HK-2 (cell line): Measurements from ENCODE around the gene C3orf22.

Experiments
- DNase-seq: peaks from one replicate; pipeline ENCODE4 v3.0.0-alpha.2; 2018; ENCODE audit not compliant: unreplicated experiment

C3orf22 gene

DNA sequence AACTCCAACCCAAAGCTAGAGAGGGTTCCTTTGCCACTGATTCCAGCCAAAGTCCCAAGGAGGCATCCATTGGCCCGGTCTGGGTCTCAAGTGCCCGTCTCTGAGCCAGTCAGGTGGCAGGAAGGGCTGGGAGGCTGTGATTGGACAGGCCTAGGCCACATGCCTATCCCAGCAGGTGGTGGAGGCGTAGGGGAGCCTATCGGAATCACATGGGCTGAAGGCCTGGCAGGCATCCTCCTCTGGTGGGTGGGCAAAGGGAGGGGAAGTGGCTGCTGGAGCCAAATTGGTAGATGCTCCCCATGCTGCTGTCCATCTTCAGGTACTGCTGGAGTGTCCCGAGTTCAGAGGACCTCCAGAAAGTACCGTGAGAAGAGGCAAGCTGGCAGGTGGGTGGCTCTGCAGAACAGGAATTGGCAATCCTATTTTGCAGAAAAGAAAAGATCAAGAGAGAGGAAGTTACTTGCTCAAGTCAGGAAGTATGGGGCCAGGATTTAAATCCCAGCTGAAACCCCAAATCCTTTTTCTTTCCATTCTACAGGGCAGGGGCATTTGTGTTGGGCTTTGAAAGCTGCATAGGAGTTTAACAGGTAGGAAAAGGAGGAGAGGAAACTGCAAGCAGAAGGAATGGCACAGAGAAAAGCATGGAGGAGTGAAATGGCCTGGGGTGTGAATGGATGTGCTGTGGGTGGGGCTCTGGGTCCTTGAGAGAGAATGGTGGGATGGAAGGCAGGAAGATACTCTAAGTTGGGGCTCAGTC lies 31.1 kb downstream of the C3orf22 start:
- DNase-seq: no peak

DNA sequence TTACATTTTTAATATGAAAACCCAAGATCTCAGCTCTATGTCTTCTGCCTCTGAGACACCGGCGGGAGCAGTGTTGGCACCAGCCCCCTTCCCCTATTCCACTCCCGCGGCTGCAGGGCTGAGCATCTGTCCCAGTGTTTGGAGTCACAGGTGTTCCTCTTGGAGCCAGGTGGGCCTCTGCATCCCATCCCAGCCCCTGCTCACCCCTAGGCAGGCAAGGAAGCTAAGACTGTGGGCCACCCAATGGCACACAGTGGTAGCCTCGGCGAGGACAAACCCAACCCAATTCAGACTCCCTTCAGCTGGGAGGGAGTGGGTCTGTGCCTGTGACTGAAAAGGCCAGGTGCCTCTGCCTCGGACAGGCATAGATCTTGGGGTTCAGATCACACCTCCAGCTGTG lies 31.7 kb downstream of the C3orf22 start:
- no peak for DNase-seq

DNA sequence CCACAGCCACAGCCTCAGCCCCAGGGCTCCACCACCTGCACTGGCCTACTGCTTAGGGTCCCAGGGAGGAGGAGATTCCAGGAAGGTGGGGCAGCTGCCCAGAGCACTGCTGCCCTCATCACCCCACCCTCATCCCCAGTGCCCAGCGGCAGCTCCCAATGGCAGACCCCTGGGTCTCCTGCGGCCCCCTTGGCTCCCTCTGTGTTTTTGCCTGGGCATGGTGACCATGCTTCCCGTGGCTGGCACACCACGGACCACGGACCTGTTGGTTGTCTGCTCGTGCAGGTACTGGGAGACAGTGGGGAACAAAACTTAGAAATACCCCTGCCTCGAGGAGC lies 32.1 kb downstream of the C3orf22 start:
- no peak for DNase-seq

DNA sequence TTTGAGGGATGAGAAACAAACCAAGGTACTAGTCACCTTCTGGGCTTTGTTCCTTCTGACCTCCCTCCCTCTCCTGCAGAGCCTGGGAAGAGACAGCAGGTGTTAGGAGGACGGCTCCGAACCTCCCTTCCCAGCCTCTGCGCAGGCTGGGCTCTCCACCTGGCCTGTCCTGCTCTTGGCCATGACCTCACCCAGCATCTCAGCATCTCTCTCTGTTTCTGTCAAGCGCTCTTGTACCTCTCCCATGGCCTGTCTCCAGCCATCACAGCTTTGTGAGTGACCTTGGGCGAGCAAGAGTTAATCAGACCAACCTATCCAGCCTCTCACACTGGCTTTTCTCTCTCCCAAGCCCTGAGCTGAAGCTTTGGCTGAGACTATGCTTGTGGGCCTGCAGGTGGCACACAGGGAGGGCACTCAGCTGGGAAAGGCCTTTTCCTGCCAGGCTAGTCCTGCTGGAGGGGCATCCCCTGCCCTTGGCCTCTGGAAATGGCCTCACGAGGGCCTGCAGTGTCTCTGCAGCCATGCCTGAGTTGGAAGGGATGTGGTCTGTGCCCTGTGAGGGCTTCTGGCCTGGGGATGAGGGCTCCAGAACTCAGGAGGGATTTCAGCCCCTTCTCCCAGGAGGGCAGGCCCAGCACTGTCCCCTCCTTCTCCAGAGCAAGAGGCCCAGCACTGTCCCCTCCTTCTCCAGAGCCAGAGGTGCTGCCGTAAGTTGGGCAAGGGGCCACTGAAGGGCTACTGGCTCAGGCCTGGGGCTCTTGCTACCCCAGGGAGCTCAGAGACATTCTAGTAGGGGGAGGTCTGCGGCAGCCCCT lies 32.7 kb downstream of the C3orf22 start:
- DNase-seq: no peak

- DNase-seq: no peak
Observed at GRCh38 chr3:126525091-126525852, 33.5 kb downstream of the C3orf22 start.

- DNase-seq: peak; percentile 26
Observed at GRCh38 chr3:126524429-126524988, 34.2 kb downstream of the C3orf22 start.

GRCh38 chr3:126523745-126524428 lies 34.8 kb downstream of the C3orf22 start, which contains the start of gene CHST13:
CHST13 (plus strand) TSS chr3:126524155; CDS start chr3:126524333, 178 bp downstream.
- DNase-seq: peak; percentile 46

GRCh38 chr3:126522363-126522788 lies 36.4 kb downstream of the C3orf22 start:
- DNase-seq: peak; percentile 65

DNA sequence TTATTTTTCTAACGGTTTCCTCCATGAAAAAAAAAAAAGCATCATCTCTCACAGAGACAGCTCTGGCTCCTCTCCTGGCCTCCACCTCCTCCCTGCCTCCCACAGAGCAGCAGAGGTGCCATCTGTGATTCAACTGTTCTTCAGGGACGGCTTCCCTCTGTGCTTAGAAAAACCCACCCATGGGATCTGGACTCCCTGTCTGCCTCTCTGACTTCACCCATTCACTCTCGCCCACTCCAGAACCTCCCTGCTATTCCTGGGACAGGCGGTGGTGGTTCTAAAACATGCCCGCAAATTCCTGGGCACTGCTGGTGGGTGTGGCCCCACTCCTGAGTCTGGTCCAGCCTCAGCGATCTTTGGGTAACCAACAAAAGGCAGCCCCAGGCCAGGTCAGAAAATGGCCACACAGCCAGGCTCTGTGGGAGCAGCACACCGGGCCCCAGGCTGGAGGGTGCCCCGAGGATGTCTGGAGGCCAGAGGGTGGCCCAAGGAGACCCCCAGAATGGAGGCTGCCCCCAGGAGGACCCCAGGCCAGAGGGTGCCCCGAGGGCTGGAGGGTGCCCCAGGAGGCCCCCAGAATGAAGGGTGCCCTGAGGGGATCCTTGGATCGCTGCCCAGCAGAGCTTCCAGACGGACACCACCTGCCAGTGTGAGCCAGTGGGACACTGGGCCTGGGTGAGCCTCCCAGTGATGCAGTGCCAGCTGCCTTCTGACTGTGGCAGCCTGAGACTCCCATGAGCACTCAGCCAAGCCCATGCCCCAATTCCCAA lies 37.4 kb downstream of the C3orf22 start:
- DNase-seq: no peak

DNA sequence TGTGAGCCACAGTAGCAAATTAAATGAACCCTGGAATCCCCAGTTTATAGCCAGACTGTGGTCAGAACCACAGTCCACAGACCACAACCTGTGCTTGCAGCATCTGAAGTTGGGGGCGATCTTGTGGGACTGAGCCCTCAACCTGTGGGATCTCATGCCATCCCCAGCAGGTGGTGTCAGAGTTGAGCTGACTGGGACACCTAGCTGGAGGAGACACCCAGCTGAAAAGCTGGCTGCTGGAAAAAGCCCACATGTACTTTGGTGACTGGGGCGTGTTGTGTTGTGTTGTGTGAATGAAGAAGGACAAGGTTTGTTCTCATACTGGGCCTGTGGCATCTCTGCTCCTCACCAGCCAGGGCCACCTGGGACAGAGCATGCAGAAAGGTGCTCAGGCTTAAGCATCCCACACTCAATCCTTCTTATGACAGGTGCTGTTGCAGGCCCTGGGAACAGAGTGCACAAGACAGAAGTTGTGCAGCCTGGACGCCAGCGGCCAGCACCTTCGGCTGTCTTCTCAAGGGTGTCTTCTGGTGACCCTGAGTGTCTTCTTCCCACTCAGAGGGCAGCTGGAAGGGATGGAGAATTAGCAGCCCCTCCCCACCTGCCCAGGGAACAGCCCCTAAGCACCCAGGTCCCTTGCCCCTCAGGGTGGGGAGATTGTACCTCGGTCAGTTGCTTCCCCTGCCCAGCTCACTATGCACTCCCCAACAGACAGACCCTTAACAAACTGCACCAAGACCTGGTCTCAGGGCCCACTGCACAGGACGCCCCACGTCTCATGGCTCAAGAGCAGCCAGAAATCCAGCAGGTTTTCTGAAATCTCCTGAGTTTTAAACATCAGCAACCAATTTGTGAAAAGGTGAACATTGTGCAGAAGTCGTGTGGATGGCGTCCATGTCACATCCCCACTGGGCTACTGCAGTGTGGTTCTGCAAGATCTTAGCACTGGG lies 39.0 kb downstream of the C3orf22 start:
- DNase-seq: no peak

- no peak for DNase-seq
Observed at GRCh38 chr3:126518779-126519177, 40.0 kb downstream of the C3orf22 start.

GRCh38 chr3:126517986-126518778 lies 40.5 kb downstream of the C3orf22 start:
- DNase-seq: no peak

DNA sequence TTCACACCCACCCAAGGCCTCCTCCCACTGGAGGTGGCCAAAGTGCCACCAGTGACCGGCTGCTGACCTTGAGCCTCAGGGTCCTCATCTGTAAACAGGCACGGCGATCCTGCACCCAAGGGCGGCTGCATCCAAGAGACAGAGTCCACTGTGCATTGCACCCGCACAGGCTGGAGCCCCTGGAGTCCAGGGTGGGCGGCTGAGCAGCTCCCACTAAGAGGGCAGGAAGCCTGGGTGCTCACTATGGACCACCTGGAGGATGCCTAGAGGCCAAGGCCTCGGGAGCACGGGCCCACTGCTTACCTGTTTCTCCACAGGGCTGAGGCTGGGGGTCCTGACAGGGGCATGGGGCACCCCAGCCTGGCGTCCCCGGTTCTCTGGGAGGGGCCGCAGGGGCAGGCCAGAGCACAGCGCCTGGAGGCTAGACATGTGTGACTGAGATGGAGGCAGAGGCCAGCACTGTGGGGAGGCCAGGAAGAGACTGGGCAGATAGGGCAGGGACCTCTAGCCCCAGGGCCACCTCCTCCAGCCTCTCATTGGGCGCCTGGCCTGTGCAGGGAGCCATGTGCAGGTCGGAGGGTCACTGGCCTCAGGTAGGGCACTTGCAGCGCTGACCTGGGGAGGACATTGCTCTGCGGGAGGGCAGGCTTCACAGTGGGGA lies 41.3 kb downstream of the C3orf22 start, which contains the start of gene UROC1:
Gene UROC1 (minus strand): TSS at position 483 of the 661 bp plus-strand sequence. CDS start 54 bp downstream, at position 429.
- no peak for DNase-seq

- no peak for DNase-seq
Observed at GRCh38 chr3:126516936-126517290, 41.8 kb downstream of the C3orf22 start.

GRCh38 chr3:126516152-126516935 lies 42.4 kb downstream of the C3orf22 start:
- no peak for DNase-seq

GRCh38 chr3:126515066-126515706 lies 43.5 kb downstream of the C3orf22 start:
- DNase-seq: no peak

- no peak for DNase-seq
Observed at GRCh38 chr3:126514161-126514560, 44.6 kb downstream of the C3orf22 start.
